KMS-11 (cell line): ENCODE results near the gene RGS12.

Experiments
- H2AFZ ChIP-seq: fragments of 200-600 bp; sonication (generic); 2 replicates; pipeline ENCODE4 v1.6.1; 2016; ENCODE audit warnings: antibody characterized with exemption, mixed run types, low read depth
- H3K27ac ChIP-seq: fragments of 200-600 bp; sonication (generic); 2 replicates; pipeline ENCODE4 v1.6.1; 2016; ENCODE audit warnings: mild to moderate bottlenecking, mixed run types
- H3K27me3 ChIP-seq: fragments of 200-600 bp; sonication (generic); 2 replicates; pipeline ENCODE4 v1.6.1; 2017; ENCODE audit warnings: mild to moderate bottlenecking, low read depth, mixed run types, moderate library complexity; ENCODE audit not compliant: insufficient read depth
- H3K36me3 ChIP-seq: fragments of 200-600 bp; sonication (generic); 2 replicates; pipeline ENCODE4 v1.6.1; 2017; ENCODE audit warnings: mild to moderate bottlenecking, mixed run types; ENCODE audit not compliant: insufficient read depth
- H3K4me1 ChIP-seq: fragments of 200-600 bp; sonication (generic); 2 replicates; pipeline ENCODE4 v1.6.1; 2016; ENCODE audit warnings: mild to moderate bottlenecking, low read depth, mixed run types; ENCODE audit not compliant: poor library complexity, severe bottlenecking
- H3K4me2 ChIP-seq: fragments of 200-600 bp; sonication (generic); 2 replicates; pipeline ENCODE4 v1.7.0; 2016; ENCODE audit warnings: mild to moderate bottlenecking, mixed run types
- H3K4me3 ChIP-seq: fragments of 200-600 bp; sonication (generic); IDR thresholded peaks from 2 replicates; pipeline ENCODE4 v1.6.1; 2017; ENCODE audit warnings: low read depth, low read length, mixed read lengths; ENCODE audit not compliant: insufficient read depth
- H3K79me2 ChIP-seq: fragments of 200-600 bp; sonication (generic); 2 replicates; pipeline ENCODE4 v1.6.1; 2016; ENCODE audit warnings: low read depth, mixed run types; ENCODE audit not compliant: insufficient read depth
- H3K9ac ChIP-seq: fragments of 200-600 bp; sonication (generic); 2 replicates; pipeline ENCODE4 v1.6.1; 2016; ENCODE audit warnings: mild to moderate bottlenecking, mixed run types
- H4K20me1 ChIP-seq: fragments of 200-600 bp; sonication (generic); 2 replicates; pipeline ENCODE4 v1.6.1; 2016; ENCODE audit warnings: mild to moderate bottlenecking, mixed run types; ENCODE audit not compliant: insufficient read depth
- TF ChIP-seq, protein P1 (sequence below): fragments of 200-600 bp; sonication (generic); conservative IDR thresholded peaks from 2 replicates; pipeline ENCODE4 v1.6.1; 2017; ENCODE audit warnings: low read depth, mild to moderate bottlenecking, antibody characterized with exemption, low read length, moderate library complexity, mixed read lengths

RGS12 gene

DNA sequence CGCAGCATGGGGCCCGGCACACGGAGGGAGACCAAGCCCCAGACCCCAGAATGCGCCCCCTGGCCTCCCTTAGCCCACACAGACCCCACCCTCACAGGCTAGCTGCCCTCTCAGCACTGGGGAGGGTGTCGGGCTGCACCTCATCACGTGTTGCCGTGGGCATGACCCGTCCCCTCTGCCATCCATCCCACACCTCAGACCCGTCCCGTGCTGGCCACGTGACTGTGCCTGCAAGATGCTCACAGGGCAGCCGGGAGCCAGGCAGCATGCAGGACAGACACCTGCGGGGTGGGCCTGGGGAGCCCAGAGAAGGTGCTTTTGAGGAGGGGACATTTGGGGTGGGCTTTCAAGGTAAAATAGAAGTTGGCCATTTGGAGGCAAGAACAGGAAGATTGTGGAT lies 39.0 kb upstream of the RGS12 start:
- no peaks in the 10 kb centered on the region for H3K27me3 ChIP-seq
- H3K4me1 ChIP-seq = no peaks in the 10 kb centered on the region
- no peaks in the 10 kb centered on the region for H3K79me2 ChIP-seq
- no peak overlapping the region for H3K9ac ChIP-seq
- H3K4me2 ChIP-seq = no peak overlapping the region
- H4K20me1 ChIP-seq = no peaks in the 10 kb centered on the region
- no peaks in the 10 kb centered on the region for H3K36me3 ChIP-seq
- H2AFZ ChIP-seq = no peak overlapping the region
- TF ChIP-seq, protein P1, sequence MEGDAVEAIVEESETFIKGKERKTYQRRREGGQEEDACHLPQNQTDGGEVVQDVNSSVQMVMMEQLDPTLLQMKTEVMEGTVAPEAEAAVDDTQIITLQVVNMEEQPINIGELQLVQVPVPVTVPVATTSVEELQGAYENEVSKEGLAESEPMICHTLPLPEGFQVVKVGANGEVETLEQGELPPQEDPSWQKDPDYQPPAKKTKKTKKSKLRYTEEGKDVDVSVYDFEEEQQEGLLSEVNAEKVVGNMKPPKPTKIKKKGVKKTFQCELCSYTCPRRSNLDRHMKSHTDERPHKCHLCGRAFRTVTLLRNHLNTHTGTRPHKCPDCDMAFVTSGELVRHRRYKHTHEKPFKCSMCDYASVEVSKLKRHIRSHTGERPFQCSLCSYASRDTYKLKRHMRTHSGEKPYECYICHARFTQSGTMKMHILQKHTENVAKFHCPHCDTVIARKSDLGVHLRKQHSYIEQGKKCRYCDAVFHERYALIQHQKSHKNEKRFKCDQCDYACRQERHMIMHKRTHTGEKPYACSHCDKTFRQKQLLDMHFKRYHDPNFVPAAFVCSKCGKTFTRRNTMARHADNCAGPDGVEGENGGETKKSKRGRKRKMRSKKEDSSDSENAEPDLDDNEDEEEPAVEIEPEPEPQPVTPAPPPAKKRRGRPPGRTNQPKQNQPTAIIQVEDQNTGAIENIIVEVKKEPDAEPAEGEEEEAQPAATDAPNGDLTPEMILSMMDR = no peak
- no peak overlapping the region for H3K4me3 ChIP-seq
- H3K27ac ChIP-seq = no peak overlapping the region

DNA sequence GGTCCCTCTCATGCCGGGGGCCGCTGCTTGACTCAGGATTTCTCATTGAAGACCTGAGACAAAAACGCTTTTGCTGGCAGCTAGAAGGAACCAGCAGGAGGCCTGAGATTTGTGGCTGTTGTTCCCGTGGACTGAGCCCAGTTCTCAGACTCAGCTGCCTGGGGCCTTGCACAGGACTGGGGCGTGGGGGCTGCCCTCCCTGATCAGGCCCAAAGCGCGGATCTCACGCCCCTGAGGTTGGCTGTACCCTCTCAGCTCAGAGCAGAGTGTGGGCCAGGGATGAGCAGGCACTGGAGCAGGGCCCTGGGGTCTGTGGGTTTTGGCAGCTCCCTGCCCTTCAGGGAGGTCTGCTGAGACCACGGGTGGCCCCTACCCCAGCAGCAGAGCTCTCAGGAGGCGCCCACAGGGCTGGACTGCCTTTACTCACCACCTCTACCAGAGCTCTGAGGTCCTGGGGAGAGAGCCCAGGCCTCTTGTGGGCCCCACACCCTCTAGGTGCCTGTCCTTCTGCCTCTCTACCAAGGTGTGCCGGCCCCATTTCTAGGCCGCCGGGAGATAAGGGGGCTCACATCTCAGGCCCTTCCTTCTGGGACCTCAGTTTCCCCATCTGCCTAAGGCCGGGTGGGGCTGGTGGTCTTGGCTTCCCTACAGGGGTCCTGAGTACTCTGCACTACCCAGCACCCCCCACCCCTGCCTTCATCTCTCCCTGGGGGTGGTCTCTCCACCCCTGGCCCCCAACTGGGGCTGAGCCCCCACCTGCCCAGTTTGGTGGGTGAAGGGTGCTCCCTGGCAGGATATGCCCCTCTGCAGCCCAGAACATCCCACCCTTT lies 38.3 kb upstream of the RGS12 start:
- Histone ChIP-seq H4K20me1 (no peaks in the 10 kb centered on the region), H2AFZ (no peak overlapping the region), H3K27ac (no peak overlapping the region), H3K36me3 (no peaks in the 10 kb centered on the region), H3K4me2 (no peak overlapping the region), H3K4me1 (no peaks in the 10 kb centered on the region), H3K9ac (no peak overlapping the region), H3K4me3 (no peak overlapping the region), H3K79me2 (no peaks in the 10 kb centered on the region), H3K27me3 (no peaks in the 10 kb centered on the region)
- TF ChIP-seq, protein P1 = no peak

DNA sequence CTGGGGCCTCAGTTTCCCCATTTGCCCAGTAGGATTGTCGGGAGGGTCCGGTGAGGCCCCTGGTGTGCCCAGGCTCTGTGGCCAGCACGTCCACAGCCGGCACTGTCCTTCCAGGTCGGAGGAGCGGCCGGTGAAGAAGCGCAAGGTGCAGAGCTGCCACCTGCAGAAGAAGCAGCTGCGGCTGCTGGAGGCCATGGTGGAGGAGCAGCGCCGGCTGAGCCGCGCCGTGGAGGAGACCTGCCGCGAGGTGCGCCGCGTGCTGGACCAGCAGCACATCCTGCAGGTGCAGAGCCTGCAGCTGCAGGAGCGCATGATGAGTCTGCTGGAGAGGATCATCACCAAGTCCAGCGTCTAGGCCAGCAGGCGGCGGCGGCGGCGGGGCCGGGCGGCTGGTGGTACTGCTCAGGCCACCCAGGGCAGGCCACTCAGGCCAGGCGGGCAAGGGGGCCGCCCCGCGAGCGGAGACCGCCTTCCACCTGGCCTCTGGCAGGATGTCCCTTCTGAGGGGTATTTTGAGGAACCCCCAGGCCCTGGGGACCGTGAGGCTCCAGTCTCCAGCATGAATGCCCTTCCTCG lies 37.1 kb upstream of the RGS12 start:
- Histone ChIP-seq H3K79me2 (no peaks in the 10 kb centered on the region), H3K9ac (no peak overlapping the region), H3K4me1 (no peaks in the 10 kb centered on the region), H3K4me2 (no peak overlapping the region), H3K4me3 (no peak overlapping the region), H4K20me1 (no peaks in the 10 kb centered on the region), H2AFZ (no peak overlapping the region), H3K27ac (no peak overlapping the region), H3K36me3 (no peaks in the 10 kb centered on the region), H3K27me3 (no peaks in the 10 kb centered on the region)
- TF ChIP-seq, protein P1 = no peak

DNA sequence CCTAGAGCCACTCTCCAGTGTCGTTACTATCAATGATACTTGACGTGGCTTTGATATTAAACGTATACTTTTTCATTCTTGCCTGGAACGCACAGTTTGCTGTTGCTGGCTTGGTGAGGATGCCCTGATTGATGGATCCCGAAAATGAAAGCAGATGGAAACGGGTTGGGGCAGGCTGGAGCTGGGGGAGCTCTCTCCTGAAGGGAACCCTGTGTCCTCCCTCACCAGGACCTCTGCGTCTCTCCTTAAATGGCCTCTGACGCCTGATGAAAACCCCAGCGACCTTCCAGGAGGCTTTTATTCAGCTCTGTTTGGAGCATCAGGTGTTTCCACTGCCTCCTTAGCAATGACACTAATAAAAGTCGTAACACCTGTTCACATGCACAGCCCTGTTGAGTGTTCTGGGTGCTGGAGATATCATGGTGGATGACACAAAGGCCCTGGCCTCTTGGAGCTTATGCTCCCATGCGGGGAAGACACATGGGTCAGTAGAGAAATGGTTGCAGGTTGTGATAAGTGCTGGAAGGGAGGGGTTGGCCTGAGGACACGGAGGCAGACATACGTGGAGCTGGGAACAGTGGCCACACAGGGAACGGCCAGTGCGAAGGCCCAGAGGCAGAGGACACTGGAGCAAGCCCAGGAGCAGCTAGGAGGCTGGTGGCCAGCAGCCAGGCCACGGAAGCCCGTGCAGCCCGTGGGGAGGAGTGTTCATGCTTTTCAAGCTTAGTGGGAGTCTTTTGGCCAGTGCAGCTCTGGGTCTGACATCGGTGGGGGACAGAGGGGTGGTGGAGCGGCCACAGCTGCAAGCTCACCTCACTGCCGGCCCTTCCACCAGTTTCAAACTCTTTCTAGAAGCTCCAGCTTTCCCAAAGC lies 36.4 kb upstream of the RGS12 start:
- Histone ChIP-seq H3K4me2 (no peak overlapping the region), H3K79me2 (no peaks in the 10 kb centered on the region), H2AFZ (no peak overlapping the region), H3K4me1 (no peaks in the 10 kb centered on the region), H3K36me3 (no peaks in the 10 kb centered on the region), H4K20me1 (no peaks in the 10 kb centered on the region), H3K9ac (no peak overlapping the region), H3K27me3 (no peaks in the 10 kb centered on the region), H3K27ac (no peak overlapping the region), H3K4me3 (no peak overlapping the region)
- TF ChIP-seq, protein P1 = no peak
